HCT116 (cell line): Measurements from ENCODE around the gene ADD3. TPM values are rescaled to one million over a fixed set of nuclear protein-coding genes. Genes with fewer than 3 reads are reported as not detected.
"Not testable (repeated sequence)": the region's sequence is repeated elsewhere in the genome, so short reads cannot be mapped to it uniquely, and the experiment has no call there.

Experiments
- ATAC-seq: fragments of 200-7000 bp; cut with Tn5 transposase; 2 replicates; pipeline ENCODE4 v1.9.1; 2020; ENCODE audit warnings: mild to moderate bottlenecking, moderate library complexity
- BruUV-seq: library from RNA; stranded (reverse); fragments of 400-500 nt; replicated peaks from 2 replicates; lab custom pipeline; 2021; lab: Mats Ljungman, UMichigan
- CTCF ChIA-PET: fragments of 300-600 bp; sonication (Branson Sonifier 250); formaldehyde crosslinking; loops from one replicate; lab custom pipeline; 2021; ENCODE audit warnings: antibody characterized with exemption; lab: Charles Lee
- POLR2A ChIA-PET: fragments of 300-600, 350-600 bp; sonication (Branson Sonifier 250); formaldehyde crosslinking; loops from one replicate; lab custom pipeline; 2021; ENCODE audit warnings: antibody characterized with exemption; lab: Charles Lee
- RAD21 ChIA-PET, 2 experiments: fragments of 300-600 bp; sonication (Branson Sonifier 250); formaldehyde crosslinking; loops; one replicate each; lab custom pipeline; 2023; ENCODE audit warnings: low total read pairs in 2 of 2; ENCODE audit not compliant: uncharacterized antibody in 2 of 2, unreplicated experiment in 2 of 2, low non-redundant PET in 1 of 2; lab: Charles Lee
- DNase-seq: peaks from one replicate; pipeline ENCODE4 v3.0.0-alpha.2; 2010; ENCODE audit warnings: low read depth, low spot score
- H2AFZ ChIP-seq: fragments of 200-600 bp; shearing (Covaris generic), sonication (generic); 2 replicates; pipeline ENCODE4 v1.6.1; 2017; ENCODE audit warnings: low read depth, mixed run types, mixed read lengths, antibody characterized with exemption, low read length; ENCODE audit not compliant: poor library complexity, severe bottlenecking
- H3K27ac ChIP-seq: 2 replicates; pipeline ENCODE4 v1.5.1; 2012; ENCODE audit warnings: low read depth, low read length
- H3K27me3 ChIP-seq: fragments of 200-600 bp; sonication (generic); 2 replicates; pipeline ENCODE4 v1.6.1; 2016; ENCODE audit warnings: mixed run types, low read length, mixed read lengths; ENCODE audit not compliant: insufficient read depth
- H3K36me3 ChIP-seq, 2 experiments: fragments of 200-500 bp in 1 of 2; fragments of 200-600 bp in 1 of 2; sonication (Bioruptor generic) in 1 of 2; sonication (generic) in 1 of 2; 2 replicates each; pipeline versions ENCODE4 v1.5.1 to v1.6.1; 2014 to 2016; ENCODE audit warnings: low read length in 2 of 2, inconsistent platforms in 1 of 2, mixed read lengths in 1 of 2, mixed run types in 1 of 2; ENCODE audit not compliant: insufficient read depth in 2 of 2, control insufficient read depth in 1 of 2
- H3K4me1 ChIP-seq, 2 experiments: fragments of 200-600 bp in 1 of 2; sonication (generic) in 1 of 2; 2 replicates each; pipeline versions ENCODE4 v1.5.1 to v1.6.1; 2012 to 2017; ENCODE audit warnings: low read length in 2 of 2, inconsistent platforms in 1 of 2, mild to moderate bottlenecking in 1 of 2, mixed read lengths in 1 of 2, mixed run types in 1 of 2, moderate library complexity in 1 of 2; ENCODE audit not compliant: insufficient read depth in 2 of 2, control insufficient read depth in 1 of 2
- H3K4me2 ChIP-seq: fragments of 200-600 bp; sonication (generic); 2 replicates; pipeline ENCODE4 v1.6.1; 2017; ENCODE audit warnings: mixed run types, low read length, mixed read lengths
- H3K4me3 ChIP-seq, 2 experiments: fragments of 200-600 bp in 1 of 2; sonication (generic) in 1 of 2; replicated peaks in 1 of 2; 2 replicates each; pipeline ENCODE4 v1.5.1; 2011 to 2016; ENCODE audit warnings: low read length in 2 of 2, control low read depth in 1 of 2, low read depth in 1 of 2, mild to moderate bottlenecking in 1 of 2, mixed read lengths in 1 of 2, mixed run types in 1 of 2
- H3K79me2 ChIP-seq: fragments of 200-600 bp; sonication (generic); 2 replicates; pipeline ENCODE4 v1.6.1; 2017; ENCODE audit warnings: mild to moderate bottlenecking, mixed run types, low read length, moderate library complexity, mixed read lengths; ENCODE audit not compliant: insufficient read depth
- H3K9ac ChIP-seq: fragments of 200-600 bp; sonication (generic); 2 replicates; pipeline ENCODE4 v1.6.1; 2016; ENCODE audit warnings: low read length, mixed read lengths
- H3K9me2 ChIP-seq: fragments of 200-600 bp; sonication (generic), shearing (Covaris generic); 2 replicates; pipeline ENCODE4 v1.6.1; 2017; ENCODE audit warnings: mixed run types, mild to moderate bottlenecking, moderate library complexity; ENCODE audit not compliant: insufficient read depth
- H3K9me3 ChIP-seq, 2 experiments: fragments of 200-500 bp in 1 of 2; fragments of 200-600 bp in 1 of 2; sonication (Bioruptor generic) in 1 of 2; sonication (generic) in 1 of 2; 2 replicates each; pipeline ENCODE4 v1.6.1; 2014 to 2017; ENCODE audit warnings: low read length in 2 of 2, mixed read lengths in 2 of 2, inconsistent platforms in 1 of 2, low read depth in 1 of 2, mild to moderate bottlenecking in 1 of 2, mixed run types in 1 of 2, moderate library complexity in 1 of 2; ENCODE audit not compliant: control insufficient read depth in 1 of 2, insufficient read depth in 1 of 2
- H4K20me1 ChIP-seq: fragments of 200-600 bp; sonication (generic), shearing (Covaris generic); 2 replicates; pipeline ENCODE4 v1.6.1; 2017; ENCODE audit warnings: mixed run types, mild to moderate bottlenecking, moderate library complexity; ENCODE audit not compliant: insufficient read depth
- RAD21 ChIP-seq: IDR thresholded peaks from 2 replicates; pipeline ENCODE4 v1.6.1; 2012; ENCODE audit warnings: low read depth, mild to moderate bottlenecking
- intact Hi-C: fragments of 100-400 bp; cut with micrococcal nuclease; formaldehyde crosslinking; loops from 2 replicates; pipeline ENCODE4 v1.10.0; 2022
- total RNA-seq: library from RNA; stranded (reverse); gene quantifications from one replicate; pipeline ENCODE4 v1.2.1, GENCODE V29; 2021; ENCODE audit not compliant: unreplicated experiment
- TF ChIP-seq, protein P1 (sequence below): IDR thresholded peaks from 2 replicates; pipeline ENCODE4 v1.6.1; 2011; ENCODE audit warnings: mild to moderate bottlenecking, low read length, moderate library complexity; ENCODE audit not compliant: insufficient replicate concordance; ENCODE audit errors: extremely low read depth

Gene ADD3
- total RNA-seq, 1 experiment from 2014 or later, result 41.1 TPM

DNA sequence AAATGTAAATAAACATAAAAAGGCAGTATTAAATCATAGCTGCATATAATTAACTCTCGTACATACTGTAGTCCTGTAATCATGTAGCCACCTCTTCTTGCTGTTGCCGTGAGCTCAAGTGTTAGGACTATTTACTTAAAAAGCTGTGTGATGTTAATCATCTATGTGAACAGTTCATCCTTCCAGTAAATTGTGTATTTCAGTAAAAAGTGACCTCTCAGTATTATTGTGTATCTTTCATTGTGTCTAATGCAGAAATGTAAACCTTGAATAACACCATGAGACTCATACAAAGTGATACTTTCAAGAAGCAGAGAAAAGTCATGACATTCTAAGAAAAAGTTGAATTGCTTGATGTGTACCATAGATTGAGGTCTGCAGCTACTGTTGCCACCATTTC is 38.0 kb downstream of the ADD3 start:
- Histone ChIP-seq H3K4me1 (no peaks in the 10 kb centered on the region), H3K27me3 (no peaks in the 10 kb centered on the region), H3K9me3 (peaks cover 5 to 6% of the 10 kb centered on the region in 2 experiments; a peak in 2 of 4 replicates), H4K20me1 (no peaks in the 10 kb centered on the region), H3K36me3 (no peaks in the 10 kb centered on the region), H3K79me2 (no peaks in the 10 kb centered on the region), H3K27ac (no peak overlapping the region), H3K4me3 (no peak overlapping the region), H2AFZ (no peak overlapping the region), H3K9ac (no peak overlapping the region), H3K4me2 (no peak overlapping the region), H3K9me2 (0 out of 2 replicates have a peak, but pooled peaks cover 3% of the 10 kb centered on the region)
- DNase-seq, result no peak
- intact Hi-C loops, result no loop called here
- RAD21 ChIA-PET, result no interaction called here
- POLR2A ChIA-PET, result no interaction called here
- TF ChIP-seq, protein P1, sequence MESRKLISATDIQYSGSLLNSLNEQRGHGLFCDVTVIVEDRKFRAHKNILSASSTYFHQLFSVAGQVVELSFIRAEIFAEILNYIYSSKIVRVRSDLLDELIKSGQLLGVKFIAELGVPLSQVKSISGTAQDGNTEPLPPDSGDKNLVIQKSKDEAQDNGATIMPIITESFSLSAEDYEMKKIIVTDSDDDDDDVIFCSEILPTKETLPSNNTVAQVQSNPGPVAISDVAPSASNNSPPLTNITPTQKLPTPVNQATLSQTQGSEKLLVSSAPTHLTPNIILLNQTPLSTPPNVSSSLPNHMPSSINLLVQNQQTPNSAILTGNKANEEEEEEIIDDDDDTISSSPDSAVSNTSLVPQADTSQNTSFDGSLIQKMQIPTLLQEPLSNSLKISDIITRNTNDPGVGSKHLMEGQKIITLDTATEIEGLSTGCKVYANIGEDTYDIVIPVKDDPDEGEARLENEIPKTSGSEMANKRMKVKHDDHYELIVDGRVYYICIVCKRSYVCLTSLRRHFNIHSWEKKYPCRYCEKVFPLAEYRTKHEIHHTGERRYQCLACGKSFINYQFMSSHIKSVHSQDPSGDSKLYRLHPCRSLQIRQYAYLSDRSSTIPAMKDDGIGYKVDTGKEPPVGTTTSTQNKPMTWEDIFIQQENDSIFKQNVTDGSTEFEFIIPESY, result no peak
- no peak for TF ChIP-seq RAD21
- no peak for ATAC-seq
- CTCF ChIA-PET, result interaction anchor here (2.3 kb wide), 1 partner anchor 11 kb away, joined by 10 read pairs; no protein-coding TSS in a partner anchor
- BruUV-seq, result no TSS peak

DNA sequence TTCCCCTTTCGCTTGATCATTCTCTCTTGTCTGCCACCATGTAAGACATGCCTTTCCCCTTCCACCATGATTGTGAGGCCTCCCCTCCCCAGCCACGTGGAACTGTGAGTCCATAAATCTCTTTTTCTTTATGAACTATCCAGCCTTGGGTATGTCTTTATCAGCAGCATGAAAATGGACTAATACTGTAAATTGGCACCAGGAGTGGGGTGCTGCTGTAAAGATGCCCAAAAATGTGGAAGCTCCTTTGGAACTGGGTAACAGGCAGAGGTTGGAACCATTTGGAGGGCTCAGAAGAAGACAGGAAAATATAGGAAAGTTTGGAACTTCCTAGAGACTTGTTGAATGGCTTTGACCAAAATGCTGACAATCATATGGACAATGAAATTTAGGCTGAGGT is 40.4 kb downstream of the ADD3 start:
- H4K20me1 ChIP-seq, H3K9ac ChIP-seq, H3K4me2 ChIP-seq, H3K9me3 ChIP-seq, H3K9me2 ChIP-seq, H3K27me3 ChIP-seq, POLR2A ChIA-PET, H2AFZ ChIP-seq, H3K4me3 ChIP-seq, ATAC-seq, DNase-seq, BruUV-seq, H3K36me3 ChIP-seq, RAD21 ChIA-PET, H3K27ac ChIP-seq, H3K4me1 ChIP-seq, H3K79me2 ChIP-seq, intact Hi-C loops: not testable (repeated sequence)
- CTCF ChIA-PET, result interaction anchor here (1.8 kb wide), 1 partner anchor 13 kb away, joined by 5 read pairs; no protein-coding TSS in a partner anchor
